Brain pericyte (primary cell): ENCODE results near the gene TSC22D1.
"Not testable (repeated sequence)": the region's sequence is repeated elsewhere in the genome, so short reads cannot be mapped to it uniquely, and the experiment has no call there.

ENCODE experiments used
- DNase-seq: peaks from one replicate; pipeline ENCODE4 v3.0.0-alpha.2; 2012; ENCODE audit warnings: low read depth, low spot score

TSC22D1 gene

DNA sequence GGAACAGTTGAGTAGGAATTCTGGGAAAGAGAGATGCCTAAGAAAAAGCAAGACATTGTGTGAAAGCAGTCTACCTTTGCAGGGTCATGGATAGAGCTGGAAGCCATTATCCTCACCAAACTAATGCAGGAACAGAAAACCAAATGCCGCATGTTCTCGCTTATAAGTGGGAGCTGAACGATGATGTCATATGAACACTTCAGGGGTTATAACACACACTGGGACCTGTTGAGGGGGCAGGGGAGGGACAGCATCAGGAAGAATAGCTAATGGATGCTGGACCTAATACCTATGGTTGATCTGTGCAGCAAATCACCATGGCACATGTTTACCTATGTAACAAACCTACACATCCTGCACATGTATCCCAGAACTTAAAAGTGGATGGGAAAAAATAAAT lies 69.9 kb downstream of the TSC22D1 start:
- no peak for DNase-seq

DNA sequence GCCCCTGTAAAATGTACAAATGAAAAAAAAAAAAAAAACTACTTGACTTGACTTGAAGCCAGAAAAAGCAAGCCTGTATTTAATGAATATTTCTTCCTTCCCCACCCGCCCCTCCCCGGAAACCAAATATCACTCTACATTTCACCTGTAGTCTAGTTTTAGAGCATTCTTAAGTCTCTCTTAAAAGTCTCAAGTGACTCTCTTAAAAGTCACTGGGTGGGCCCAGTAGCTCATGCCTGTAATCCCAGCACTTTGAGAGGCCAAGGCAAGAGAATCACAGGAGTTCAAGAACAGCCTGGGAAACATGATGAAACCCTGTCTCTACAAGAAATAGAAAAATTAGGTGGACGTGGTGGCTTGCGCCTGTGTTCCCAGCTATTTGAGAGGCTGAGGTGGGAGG lies 72.0 kb downstream of the TSC22D1 start:
- DNase-seq, result no peak

DNA sequence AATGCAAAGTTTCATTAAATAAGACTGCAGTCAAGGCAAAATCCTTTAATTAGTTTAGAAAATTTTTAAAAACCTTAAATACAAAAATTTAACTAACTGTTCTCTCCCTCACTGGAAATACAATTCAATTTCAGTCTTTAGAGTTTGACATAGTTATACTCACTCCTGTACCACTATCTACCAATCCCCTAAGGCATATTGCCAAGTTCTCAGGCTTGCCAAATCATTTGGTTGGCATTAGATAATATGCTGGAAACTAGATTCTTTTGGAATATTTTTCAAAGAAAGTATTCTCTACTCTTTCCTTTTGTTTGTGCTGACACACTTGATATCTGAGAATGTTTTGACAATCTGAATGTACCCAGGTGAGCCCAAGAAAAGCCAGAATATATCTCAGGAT lies 77.2 kb downstream of the TSC22D1 start:
- no peak for DNase-seq

DNA sequence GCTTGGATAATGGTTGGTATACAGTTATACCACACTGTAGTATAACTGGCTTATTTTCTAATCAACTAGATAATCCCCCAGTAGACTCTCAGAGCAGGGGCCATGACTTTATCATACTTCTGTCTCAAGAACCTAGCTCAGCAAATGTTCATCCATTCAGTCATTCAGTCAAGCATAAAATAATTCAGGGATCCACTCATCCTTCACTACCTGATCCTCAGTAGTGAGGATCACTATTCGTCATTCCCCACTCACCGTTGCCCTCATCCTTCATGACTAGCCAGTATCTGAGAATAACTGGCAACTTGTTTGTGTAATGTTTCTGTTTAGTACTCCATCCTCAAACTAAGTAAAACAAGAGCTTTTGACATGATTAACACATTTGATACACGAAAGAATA lies 77.6 kb downstream of the TSC22D1 start:
- DNase-seq, result no peak

DNA sequence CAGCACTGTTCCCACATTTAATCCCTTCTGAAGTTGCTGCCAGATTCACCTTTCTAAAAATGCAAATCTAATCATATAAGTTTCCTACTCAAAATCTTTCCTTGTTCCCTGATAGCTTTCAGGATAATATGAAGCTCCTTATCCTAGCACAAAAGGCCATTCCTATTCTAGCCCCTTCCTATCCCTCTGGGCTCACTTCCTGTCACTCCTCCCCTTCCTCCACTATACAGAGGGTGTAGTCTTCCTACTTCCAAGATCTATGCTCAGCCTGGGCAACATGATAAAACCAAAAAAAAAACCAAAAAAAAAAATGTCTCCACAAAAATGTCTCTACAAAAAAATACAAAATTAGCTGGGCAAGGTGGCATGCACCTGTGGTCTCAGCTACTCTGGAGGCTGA lies 78.3 kb downstream of the TSC22D1 start:
- no peak for DNase-seq

DNA sequence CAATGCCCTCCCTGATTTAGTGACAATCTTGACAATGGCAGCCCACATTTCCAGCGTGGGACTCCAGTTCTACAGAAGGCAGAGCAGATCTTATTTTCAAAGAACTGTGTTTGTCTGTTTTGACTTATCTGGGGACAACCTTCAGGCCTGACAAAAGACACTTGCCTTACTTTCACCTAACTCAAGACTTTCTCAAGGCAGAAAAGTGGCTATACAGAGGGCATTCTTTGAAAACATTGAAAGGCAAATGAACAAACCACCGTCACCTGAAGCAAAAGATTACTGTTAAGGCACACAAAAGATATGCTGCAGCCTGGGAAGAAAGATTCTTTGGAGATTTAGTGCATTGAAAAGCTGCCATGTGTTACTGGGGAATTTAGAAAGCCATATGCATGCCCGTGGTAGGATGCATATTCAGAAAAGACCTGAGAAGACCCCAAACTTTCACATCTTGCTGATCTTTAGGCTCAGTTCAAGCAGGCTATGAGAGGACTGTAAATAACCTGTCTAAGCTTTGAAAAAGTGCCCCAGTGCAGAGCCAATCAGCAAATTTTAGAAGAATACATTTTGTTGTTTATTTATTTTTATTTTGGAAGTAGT lies 82.8 kb downstream of the TSC22D1 start:
- no peak for DNase-seq

DNA sequence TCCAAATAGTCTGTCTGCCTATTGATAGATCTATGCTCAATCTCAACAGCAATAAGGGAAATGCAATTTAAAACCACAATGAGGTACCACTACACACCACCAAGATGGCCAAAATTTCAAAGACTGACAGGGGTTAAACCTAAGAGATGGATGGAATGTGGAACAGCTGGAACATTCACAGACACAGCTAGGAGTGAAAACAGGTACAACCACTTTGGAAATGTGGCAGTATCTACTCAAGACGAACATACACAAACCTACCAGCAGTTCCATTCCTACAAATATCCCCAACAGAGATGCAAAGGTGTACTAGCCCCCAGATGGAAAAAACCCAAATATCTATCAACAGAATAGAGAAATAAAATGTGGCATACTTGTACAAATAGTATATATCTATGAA lies 86.4 kb downstream of the TSC22D1 start:
- DNase-seq, result no peak

DNA sequence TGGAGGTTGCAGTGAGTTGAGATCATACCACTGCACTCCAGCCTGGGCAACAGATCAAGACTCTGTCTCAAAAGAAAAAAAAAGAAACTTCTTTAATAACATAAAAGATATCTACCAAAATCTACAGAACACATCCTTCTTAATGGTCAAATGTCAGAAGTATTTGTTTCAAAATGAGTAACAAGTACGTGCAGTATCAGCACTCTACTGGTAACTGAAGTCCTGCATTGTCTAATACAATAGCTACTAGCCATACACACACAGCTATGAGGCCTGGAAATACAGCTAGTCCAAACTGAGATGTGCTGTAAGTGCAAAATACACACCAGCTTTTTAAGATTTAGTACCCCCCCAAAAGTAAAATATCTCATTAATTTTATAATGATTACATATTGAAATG lies 88.1 kb downstream of the TSC22D1 start:
- DNase-seq, result no peak

DNA sequence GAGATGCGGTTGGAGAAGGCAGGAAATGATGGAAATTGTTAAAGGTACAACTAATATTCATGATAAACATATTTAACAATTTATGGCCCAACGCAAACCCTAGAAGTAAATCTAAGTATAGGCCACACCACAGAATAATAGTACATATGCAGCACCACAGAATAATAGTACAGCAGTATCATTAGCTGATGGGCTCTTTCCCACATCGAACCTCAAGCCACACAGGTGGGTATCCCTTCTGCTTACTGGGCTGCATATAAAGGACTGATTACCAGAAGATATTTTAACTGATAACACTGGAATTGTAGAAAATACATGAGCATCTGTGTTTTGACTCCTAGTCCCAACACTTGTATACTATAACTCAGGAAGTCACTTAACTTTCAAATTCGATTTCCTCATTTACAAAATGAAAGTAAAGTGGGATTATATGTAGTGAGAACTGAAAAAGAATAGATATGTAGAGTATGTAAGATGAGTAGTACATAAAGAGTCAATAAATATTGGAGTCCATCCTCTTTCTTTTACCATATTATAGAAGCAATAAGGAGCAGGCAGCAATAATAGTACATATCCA lies 91.5 kb downstream of the TSC22D1 start:
- no peak for DNase-seq

DNA sequence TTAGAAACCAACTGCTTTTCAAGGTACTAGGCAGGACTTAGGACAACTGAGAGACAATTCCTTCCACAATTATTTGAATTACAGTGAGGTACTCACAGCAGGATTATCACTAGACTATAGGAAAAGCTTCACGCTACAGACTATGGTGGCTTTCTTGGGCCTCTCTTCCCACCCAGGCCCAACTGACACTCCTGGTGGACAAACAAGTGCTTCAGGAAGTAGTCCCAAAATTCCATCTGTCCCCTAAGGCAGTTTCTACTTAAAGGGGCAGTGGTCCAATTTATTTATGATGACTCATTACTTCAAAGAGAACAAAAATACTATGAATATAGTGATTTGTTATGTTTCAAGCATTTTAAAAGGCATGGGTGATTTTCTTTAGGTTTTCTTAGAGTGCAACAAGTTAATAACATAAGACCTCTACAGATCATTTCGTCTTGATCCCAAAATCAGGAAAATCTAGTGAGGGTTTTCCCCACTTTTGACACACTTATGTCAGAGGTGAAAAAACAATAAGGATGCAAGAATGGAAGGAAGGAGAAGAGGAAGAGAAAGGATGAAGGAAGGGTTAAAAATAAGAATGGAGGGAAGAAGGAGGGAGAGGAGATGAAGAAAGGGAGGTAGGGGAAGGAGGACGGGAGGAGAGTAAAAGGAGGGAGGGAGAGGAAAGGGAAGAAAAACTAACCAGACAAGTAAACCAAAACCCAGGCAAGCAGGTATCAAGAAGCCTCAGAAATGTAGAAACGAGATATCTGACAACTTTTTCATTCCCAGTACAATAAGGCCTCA lies 101.8 kb downstream of the TSC22D1 start:
- no peak for DNase-seq

DNA sequence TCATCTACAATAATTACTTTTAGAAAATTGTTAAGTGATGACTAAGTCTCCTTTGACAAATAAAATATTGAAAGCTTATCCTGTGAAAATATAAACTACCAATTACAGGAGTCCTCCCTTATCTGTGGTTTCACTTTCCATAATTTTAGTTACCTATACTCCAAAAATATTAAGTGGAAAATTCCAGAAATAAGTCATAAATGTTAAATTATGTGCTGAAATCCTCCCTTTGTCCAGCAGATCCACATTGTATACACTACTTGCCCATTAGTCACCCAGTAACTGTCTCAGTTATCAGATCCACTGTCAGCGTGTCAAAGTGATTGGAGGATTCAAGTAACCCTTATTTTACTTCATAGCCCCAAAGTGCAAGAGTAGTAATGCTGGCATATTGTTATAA lies 104.4 kb downstream of the TSC22D1 start:
- no peak for DNase-seq

DNA sequence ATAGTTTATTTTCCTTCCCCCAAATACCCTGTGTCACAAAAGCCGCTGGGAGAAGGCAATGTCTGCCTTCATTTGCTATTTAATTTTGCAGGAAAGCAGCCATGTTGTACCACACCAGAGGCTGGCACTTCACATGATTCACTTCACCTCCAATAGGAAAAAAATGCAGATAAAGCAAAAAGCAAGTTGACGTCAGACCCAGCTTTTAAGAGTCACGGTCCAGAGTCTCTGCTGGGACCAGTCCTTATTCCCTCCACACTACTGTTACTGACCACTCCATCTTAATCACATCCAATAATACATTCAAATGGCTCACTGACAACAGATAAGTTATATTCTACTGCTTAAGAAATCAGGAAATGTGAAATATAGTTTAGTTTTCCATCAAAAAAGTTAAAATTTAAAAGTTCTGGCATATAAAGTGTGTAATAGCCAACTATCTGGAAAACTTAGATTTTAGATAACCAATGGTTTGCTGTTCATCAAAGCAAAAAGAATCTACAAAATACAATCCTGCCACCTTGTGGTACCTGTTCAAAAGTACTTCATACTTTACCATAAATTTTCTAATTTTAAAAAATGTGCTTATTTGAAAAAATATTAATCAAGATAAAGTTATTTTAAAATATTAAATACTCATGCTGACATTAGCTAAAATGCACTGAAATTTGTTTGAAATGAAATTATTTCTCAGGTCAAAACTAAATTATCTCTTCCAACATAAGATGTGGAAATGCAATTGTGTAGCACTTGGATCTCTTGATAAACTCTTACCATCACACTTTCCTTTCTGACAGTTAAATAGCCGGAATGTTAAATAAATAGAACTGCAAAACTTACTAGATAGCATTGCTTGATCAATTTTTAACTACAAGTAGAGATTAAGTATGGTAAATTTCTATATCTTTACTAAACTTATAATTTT lies 105.2 kb downstream of the TSC22D1 start:
- no peak for DNase-seq

DNA sequence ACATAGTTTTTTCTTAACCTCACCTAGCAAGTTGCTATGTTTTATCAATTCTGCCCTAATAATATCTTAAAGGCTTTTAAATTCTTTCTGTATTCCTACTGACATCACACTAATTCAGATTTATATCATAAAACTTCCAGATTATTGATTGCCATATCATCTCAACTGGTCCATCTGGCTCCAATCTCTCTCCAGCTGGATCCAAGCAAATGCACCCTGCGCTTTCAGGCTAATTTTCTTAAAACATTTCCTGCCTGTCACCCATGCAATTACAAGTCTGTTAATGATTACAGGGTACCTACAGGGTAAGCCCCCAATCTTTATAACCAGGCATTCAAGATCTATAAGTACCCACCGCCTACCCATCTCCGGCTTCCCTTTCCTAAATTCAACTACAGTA lies 107.3 kb downstream of the TSC22D1 start:
- no peak for DNase-seq

DNA sequence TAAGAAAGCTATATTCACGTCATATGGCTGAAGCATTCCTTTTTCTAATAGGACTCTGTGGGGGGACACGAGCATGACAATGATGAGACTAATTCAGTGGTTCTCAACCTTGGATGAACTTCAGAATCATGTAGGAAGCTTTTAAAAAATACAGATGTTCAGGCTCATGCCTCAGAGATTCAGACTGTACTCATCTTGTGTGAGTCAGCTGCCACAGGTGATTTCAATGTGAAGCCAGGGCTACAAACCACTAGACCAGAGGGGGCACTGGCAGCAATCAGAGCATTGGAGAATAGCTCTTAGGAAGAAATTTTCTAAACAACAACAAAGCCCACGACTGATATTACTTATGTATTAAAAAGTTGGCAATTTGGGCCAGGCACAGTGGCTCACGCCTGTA lies 110.8 kb downstream of the TSC22D1 start:
- DNase-seq, result no peak

DNA sequence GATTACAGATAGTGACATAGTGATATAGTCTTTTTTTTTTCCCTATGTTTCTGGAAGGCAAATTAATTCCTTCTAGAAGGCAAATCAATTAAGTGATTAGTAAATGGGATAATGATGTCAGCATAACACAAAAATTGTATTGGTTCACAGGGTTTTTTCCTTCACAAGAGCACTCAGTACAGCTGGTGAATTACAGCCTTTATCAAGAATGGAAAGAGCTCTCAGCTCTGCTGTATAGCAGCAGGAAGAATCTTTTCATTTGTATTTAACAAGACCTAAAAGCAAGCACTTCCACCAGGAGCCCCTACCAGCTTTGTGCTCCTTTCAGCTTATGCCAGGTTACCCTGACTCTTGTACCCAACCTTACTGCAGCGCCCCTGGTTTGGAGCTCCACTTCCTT lies 111.7 kb downstream of the TSC22D1 start:
- no peak for DNase-seq

DNA sequence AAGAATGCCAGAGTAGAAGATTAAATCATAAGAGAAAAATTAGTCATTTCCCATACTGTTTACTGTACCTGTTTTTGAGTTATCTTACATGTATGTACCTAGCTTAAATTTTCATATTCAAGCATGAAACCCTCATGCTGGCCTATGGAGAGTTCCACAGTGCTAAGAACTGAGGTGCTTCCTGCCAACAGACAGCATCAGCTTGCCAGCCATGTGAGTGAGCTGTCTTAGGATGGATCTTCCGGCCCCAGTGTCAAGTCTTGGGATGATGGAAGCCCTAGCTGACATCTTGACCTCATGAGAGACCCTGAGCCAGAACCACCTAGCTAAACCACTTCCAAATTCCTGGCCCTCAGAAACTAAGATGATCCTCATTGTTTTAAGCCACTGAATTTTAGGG lies 112.4 kb downstream of the TSC22D1 start:
- no peak for DNase-seq

DNA sequence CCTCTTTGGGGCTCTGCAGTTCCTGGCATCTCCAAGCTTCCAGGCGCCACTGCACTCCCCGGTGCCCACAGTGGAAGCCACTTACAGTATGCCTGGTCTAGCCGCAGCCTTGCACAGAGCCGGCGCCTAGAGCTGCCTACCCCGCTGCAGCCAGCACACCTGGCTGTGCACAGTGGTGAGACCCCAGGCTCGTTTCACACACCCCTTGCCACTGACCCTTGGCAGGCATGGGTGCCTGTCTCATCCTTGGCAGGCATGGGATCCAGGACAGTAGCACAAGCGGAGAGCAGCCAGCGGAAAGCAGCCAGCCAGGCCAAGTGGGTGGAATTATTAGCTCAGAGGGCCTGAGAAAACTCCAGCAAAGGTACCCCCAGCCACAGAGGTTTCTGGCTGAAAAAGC lies 116.5 kb downstream of the TSC22D1 start:
- no peak for DNase-seq

DNA sequence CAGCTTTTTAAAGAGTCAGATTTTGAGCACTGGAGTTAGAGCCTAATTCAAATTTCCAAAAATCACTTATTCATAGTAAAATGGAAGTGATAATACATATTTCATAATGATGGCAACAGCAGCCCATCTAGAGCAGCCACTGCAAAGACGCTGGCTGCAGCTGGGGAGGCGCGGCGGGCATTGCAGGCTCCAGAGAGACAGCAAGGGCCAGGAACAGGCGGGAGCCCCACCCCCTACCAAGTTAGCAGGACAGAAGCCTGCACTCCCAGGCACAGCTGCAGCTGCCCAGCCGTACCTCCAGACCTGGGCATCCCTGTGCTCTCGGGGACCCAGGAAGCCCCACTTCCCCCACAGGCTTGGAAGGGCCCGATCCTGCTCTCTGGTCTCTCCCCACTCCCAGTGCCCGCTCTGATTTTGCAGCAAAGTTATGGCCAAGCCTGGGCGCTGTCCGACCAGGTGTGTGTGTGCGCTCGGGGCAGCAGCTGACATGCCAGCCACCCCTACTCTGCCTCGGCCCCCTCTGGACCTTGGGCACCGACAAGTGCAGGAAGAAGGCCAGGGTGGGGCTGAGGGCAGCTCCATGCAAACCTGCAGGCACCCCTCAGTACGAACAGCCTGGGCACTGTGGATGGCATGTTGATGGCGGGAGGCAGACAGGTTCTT lies 117.7 kb downstream of the TSC22D1 start:
- no peak for DNase-seq

DNA sequence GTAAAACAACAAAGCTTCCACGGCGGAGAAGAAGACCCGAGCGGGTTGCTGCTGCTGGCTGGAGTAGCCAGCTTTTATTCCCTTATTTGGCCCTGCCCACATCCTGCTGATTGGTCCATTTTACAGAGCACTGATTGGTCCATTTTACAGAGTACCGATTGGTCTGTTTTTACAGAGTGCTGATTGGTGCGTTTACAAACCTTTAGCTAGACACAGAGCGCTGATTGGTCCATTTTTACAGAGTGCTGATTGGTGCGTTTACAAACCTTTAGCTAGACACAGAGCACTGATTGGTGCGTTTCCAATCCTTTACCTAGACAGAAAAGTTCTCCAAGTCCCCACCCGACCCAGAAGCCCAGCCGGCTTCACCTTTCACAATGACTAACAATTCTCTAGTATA lies 119.9 kb downstream of the TSC22D1 start:
- not testable (repeated sequence) for DNase-seq

DNA sequence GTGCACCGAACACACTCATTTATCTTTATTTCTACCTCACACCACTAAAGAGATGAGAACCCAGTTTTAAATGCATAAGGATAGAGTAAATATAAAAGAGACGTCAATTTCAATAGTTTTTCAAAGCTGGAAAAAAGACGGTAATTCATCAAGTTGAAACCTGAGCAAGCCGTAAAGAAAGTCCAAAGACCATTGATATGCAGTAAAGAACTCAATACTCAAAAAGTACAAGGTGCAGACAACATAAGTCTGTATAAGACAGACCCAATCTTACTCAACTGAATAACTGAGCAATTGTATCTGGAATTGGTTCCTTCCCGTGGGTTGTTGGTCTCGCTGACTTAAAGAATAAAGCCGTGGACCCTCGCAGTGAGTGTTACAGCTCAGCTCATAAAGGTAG lies 120.4 kb downstream of the TSC22D1 start:
- DNase-seq, result no peak

DNA sequence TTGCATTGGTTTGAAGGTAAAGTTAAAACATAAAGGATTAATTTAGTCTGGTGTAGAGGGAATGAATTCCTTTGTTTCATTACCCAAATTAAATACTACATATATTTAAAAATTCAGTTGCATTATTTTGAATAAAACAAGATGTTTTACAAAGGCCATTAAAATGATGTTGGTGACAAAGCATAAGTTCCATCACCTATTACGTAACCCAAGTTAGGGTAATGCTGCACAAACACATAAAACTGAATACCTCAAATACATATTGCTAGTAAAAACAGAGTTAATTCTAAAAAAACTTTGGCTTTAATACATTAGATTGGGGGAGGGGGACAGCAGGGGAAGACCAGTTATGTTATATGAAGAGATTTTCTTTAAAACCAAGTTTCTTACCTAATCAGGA lies 122.2 kb downstream of the TSC22D1 start:
- no peak for DNase-seq

DNA sequence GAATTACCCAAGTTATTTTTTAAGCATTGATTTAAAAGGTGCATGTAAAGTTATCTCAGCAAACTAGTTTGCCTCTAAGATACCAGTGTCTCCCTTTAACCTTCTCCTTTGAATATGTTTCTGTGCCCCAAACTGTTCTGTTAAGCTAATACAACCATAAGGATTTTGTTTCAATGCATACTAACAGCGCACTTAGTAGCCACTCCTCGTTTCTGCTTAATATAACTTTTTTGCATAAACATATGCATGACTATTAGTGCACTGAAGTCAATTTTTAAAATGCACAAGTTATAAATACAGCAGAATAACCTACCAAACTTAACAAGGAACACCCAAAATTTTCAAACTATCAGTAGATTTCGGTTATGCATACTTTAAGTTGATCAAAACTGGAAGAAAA lies 123.1 kb downstream of the TSC22D1 start:
- DNase-seq, result no peak
